Stimulated activated CD4-positive, alpha-beta T cell treated with anti-CD3 and anti-CD28 coated beads, Interleukin-12 subunit alpha, Interleukin-12 subunit beta, amount 100 ng/mL, for 24 hours (primary cell): Measurements from ENCODE around the gene HIBADH.
"Not testable (repeated sequence)": the region's sequence is repeated elsewhere in the genome, so short reads cannot be mapped to it uniquely, and the experiment has no call there.

Experiments used
- DNase-seq, 2 experiments: peaks; one replicate each; pipeline ENCODE4 v3.0.0-alpha.2; 2020; ENCODE audit warnings: low read depth in 2 of 2

HIBADH gene

DNA sequence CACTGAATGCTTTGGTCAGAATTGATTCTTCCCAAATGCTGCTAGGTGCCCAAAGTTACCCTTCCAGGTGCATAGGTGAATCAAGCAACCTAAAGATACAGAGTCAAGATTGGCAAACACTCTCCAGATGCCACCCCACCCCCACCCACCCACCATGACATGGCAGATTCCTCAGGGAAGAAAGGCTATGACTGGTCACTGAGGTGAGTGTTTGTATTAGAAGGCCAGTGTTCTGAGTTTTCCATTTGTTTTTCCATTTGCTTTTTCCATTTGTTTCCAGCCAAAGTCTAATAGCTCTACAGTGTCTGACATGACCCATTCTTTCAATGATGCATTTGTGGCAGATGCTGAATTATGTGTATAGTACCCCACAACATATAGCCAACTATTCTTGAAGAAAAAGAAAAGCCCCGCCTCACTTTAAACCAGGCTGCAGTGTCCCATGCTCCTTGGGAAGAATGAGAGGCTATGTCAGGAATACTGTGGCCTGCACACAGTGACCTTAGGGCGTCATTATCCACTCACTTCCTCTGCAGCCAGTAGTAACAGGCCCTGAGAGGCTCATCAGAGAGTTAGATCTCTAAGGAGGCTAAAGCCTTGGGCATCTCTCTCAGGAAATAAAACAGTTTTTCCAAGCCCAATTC, 16.1 kb upstream of the HIBADH start:
- DNase-seq = no peak

GRCh38 chr7:27677912-27678612, 15.4 kb upstream of the HIBADH start:
- no peak for DNase-seq

DNA sequence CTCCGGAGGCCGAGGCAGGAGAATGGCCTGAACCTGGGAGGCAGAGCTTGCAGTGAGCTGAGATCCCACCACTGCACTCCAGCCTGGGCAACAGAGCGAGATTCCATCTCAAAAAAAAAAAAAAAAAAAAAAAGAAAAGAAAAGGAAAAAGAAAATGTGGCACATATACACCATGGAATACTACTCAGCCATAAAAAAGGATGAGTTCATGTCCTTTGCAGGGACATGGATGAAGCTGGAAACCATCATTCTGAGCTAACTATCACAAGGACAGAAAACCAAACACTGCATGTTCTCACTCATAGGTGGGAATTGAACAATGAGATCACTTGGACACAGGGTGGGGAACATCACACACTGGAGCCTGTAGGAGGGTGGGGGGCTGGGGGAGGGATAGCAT, 11.4 kb upstream of the HIBADH start:
- not testable (repeated sequence) for DNase-seq

DNA sequence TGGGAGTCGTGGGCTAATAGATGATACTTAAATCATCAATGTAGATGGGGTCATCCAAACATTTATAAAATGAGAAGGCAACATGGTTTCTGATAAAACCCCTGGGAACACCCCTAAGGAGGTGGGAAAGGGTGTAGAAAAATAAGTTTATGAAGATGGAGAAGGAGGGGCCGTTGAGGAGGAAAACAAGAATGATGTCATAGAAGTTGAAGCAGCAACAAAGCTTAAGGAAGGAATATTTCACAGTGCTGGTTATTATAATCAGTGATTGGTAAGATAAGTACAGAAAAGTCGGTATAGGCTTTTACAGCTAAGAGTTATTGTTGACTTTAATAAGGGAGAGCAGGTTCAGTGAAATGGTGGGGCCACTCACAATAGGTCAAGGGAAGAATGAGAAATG, 9.0 kb upstream of the HIBADH start:
- DNase-seq = no peak

- no peak for DNase-seq
Measured at GRCh38 chr7:27670676-27671075, 8.0 kb upstream of the HIBADH start.

GRCh38 chr7:27670177-27670576, 7.5 kb upstream of the HIBADH start:
- no peak for DNase-seq

DNA sequence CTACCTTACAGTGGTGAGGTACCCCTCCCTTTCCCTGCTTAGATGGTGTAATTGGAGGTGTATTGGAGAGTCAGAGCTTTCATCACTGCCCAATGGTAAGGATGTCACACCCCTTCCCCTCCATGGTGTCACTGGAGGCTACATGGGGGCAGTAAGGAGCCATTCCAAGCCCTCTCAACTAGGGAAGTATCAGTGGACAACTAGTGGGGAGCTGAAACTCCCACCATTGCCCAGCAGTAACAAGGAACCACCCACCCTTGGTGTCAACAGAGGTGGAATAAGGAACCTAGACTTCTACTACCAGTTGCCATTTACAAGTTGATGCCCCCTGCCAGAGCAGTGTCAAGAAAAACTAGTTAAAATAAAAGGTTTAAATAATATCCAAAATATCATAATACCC, 2.8 kb upstream of the HIBADH start:
- DNase-seq = no peak

GRCh38 chr7:27663989-27664331, 1.3 kb upstream of the HIBADH start:
- DNase-seq = no peak

DNA sequence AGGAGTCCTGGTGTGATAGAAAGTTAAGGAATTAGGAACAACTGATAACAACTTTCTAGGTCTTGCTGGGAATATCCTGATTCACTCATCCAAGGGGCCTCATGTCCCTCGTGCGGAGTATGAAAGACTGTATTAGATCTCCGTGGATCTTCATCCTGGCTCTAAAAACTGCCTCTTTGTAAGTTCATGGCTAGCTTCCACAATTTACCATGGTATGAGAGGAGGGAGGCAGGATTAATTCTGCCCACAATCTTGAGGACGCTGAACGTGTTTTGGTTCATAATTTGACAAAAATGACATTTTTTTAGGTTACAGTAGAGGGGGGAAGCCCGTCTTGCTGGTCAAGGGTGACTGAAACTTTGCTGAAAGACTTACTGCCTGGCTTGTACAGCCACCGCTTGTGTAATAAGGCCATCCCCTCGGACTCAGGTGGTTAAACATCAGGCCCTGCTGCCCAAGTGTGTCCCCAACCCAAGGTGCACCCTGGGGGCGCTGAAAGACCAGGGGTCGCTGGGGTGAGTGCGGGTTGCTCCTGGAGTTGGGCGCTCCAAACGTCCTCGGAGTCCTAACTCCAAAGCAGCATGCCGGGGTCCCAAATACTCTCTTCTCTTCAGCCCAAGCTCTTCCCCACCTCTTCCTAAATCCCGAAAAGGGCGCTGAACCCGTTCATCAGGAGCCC, 733 bp downstream of the HIBADH start:
- DNase-seq = no peak

DNA sequence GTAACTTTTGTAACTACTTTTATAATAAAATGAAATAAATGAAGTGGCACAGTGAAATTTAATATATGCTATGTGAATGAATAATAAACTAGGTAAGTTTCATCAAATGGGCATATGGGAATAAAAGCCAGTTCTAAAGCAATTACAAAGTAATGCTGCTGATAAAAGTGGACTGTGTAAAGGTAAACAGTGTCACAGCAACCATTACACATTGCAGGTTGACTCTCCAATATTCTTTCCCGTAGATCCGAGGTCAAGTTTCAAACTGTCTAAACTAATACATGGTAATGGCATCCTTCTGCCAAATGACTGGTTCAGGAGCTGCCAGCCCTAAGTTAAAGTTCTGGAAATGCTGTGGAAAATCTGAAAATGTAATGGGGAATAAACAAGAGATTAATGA, 6.0 kb downstream of the HIBADH start:
- no peak for DNase-seq

DNA sequence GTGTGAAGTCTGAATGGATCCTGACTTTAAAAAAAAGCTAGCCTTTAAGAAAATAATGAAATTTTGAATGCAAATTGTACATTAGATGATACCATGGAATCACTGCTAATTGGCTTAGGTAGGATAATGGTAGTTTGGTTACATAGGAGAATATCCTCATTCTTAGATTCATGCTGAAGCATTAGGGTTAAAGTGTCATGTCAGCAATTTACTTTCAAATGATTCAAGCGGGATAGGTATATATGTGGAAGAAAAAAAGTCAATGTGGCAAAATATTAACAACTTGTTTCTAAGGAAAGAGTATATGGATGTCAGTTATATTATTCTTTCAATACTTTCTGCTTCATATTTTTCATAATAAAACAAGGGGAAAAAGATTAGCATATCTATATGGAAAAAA, 7.5 kb downstream of the HIBADH start:
- DNase-seq = no peak

- DNase-seq = no peak
Measured at GRCh38 chr7:27652518-27652917, 10.2 kb downstream of the HIBADH start.

DNA sequence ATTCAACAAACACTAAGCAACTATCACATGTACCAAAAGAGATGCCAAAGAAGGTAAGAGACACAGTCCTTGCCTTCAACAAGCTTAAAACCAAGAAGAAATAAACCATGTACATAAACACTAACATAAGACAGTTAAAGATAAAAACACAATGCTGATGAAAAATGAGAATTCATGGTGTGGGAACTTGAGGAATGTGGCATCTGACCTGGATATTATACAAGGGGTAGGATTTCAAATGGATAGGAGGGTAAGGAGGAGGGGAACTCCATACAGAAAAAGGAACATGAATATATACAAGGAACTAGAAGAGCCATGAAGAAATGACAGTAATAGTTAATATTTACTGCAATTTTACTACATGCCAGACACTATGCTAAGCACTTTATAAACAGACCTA, 11.0 kb downstream of the HIBADH start:
- DNase-seq = no peak

GRCh38 chr7:27650283-27650682, 12.4 kb downstream of the HIBADH start:
- DNase-seq = no peak

DNA sequence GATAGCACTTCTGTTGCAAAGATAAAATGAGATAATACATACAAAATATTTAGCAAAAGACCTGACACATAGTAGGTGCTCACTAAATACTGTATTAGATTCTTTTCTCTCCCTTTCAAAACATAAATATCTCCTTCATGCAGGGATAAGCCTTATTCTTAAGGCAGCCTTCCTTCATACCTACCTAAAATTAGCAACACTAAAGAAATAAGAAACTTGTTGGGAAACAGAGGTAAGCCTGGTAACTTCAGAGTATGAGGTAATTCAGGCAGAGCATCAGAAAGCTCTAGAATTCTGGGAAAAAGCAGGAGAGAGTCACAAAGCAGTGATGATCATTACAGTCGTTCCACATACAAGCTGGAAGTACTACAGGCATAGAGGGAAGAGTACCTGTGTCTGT, 15.2 kb downstream of the HIBADH start:
- DNase-seq = no peak

GRCh38 chr7:27647046-27647445, 15.6 kb downstream of the HIBADH start:
- DNase-seq = no peak

- no peak for DNase-seq
Measured at GRCh38 chr7:27642271-27642670, 20.4 kb downstream of the HIBADH start.

GRCh38 chr7:27641581-27642230, 21.0 kb downstream of the HIBADH start:
- DNase-seq = no peak

DNA sequence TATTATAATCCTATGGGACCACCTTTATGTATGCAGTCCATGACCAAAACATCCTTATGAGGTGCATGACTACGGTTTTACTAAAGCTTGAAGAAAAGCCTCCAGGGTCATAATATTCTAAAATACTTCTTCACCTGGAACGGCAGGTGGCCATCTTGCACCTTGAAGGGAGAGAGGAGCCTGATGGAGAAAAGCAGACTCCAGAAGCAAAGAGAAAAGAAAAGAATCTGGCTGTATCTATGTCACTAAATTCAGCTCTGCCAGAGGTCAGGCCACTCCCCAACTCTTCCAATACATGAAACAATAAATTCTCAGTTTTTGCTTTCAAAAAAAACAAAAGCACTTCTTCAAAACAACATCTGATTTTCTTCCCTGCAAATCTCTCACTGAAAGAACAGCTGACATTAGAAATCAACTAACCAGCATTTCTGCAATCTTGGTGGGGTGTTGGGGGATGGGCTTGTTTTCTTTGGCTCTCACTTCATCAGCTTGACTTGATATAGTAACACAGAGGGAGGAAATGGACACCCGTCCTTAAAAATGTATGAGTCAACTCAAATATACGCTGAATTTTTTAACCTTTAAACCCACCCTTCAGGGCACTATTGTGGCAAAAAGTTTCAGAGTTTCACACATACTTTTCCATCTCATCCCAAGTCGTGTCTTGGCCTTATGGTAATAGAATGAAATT, 21.7 kb downstream of the HIBADH start:
- no peak for DNase-seq

- no peak for DNase-seq
Measured at GRCh38 chr7:27639851-27640250, 22.8 kb downstream of the HIBADH start.

DNA sequence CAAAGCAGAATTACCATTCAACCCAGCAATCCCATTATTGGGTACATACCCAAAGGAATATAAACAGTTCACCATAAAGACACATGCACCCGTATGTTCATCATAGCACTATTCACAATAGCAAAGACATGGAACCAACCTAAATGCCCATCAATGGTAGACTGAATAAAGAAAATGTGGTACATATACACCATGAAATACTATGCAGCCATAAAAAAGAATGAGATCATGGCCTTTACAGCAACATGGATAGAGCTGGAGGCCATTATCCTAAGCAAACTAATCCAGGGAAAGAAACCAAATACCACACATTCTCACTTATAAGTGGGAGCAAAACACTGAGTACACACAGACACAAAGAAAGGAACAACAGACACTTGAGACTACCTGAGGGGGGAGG, 23.6 kb downstream of the HIBADH start:
- DNase-seq = not testable (repeated sequence)

GRCh38 chr7:27636326-27637006, 26.2 kb downstream of the HIBADH start:
- no peak for DNase-seq
